Measurements from ENCODE around the gene TOX2. TPM values are rescaled to one million over a fixed set of nuclear protein-coding genes. Genes with fewer than 3 reads are reported as not detected.

The TOX2 gene
- polyA plus RNA-seq, 3 donors, result 0.39 to 0.56 (median 0.47) TPM

DNA sequence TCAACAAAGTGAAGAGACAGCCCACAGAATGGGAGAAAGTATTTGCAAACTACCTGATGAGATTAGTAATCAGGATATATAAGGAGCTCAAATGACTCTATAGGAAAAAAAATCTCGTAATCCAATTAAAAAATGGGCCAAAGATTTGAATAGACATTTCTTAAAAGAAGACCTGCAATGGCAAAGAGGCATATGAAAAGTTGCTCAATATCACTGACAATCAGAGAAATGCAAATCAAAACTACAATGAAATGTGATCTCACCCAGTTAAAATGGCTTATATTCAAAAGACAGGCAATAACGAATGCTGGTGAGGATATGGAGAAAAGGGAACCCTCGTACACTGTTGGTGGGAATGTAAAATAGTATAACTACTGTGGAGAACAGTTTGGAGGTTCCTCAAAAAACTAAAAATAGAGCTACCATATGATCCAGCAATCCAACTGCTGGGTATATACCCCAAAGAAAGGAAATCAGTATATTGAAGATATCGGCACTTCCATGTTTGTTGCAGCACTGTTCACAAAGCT is 65.0 kb downstream of the TOX2 start:
- H2AFZ ChIP-seq (ENCODE audit: insufficient read depth, low read depth, low read length, poor library complexity, severe bottlenecking), result no peak overlapping the region
- peaks cover 34% of the 10 kb centered on the region for H3K4me1 Mint-ChIP-seq
- H3K9me3 ChIP-seq (replicated peaks in 1 of 2; ENCODE audit: control insufficient read depth in 1 of 2, insufficient read depth in 1 of 2, low read length in 2 of 2), result no peaks in the 10 kb centered on the region
- no peaks in the 10 kb centered on the region for H3K79me2 ChIP-seq (ENCODE audit: insufficient read depth, low read length)
- H3K9me3 Mint-ChIP-seq, result peaks cover 0 to 2% (median 0%) of the 10 kb centered on the region in 7 donors
- H3K36me3 ChIP-seq (replicated peaks in 1 of 2; ENCODE audit: control insufficient read depth in 1 of 2, insufficient read depth in 2 of 2, low read length in 2 of 2), result no peaks in the 10 kb centered on the region
- H3K4me3 ChIP-seq (replicated peaks in 1 of 3; ENCODE audit: low read depth in 2 of 3, low read length in 3 of 3), result no peak overlapping the region
- H3K4me2 ChIP-seq (replicated peaks; ENCODE audit: extremely low read depth, low read length, poor library complexity, severe bottlenecking), result no peak overlapping the region
- no peaks in the 10 kb centered on the region for H3K36me3 Mint-ChIP-seq
- intact Hi-C loops (cut with micrococcal nuclease), result loop anchor here in 1 of 2 donors (5.0 kb wide), 1 partner anchor 42 kb away; no protein-coding TSS in a partner anchor
- TF ChIP-seq, protein P1, sequence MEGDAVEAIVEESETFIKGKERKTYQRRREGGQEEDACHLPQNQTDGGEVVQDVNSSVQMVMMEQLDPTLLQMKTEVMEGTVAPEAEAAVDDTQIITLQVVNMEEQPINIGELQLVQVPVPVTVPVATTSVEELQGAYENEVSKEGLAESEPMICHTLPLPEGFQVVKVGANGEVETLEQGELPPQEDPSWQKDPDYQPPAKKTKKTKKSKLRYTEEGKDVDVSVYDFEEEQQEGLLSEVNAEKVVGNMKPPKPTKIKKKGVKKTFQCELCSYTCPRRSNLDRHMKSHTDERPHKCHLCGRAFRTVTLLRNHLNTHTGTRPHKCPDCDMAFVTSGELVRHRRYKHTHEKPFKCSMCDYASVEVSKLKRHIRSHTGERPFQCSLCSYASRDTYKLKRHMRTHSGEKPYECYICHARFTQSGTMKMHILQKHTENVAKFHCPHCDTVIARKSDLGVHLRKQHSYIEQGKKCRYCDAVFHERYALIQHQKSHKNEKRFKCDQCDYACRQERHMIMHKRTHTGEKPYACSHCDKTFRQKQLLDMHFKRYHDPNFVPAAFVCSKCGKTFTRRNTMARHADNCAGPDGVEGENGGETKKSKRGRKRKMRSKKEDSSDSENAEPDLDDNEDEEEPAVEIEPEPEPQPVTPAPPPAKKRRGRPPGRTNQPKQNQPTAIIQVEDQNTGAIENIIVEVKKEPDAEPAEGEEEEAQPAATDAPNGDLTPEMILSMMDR (IDR thresholded peaks at IDR 0.05), result no peak
- H3K27ac ChIP-seq (ENCODE audit: low read depth in 1 of 2, low read length in 2 of 2), result no peak overlapping the region
- peaks cover 30 to 33% of the 10 kb centered on the region in 2 donors for H3K4me1 ChIP-seq (ENCODE audit: control insufficient read depth in 1 of 2, insufficient read depth in 2 of 2, low read length in 2 of 2)
- no peak overlapping the region for H3K9ac ChIP-seq (ENCODE audit: insufficient read depth, low read length, poor library complexity, severe bottlenecking)
- H3K27ac Mint-ChIP-seq, result no peak overlapping the region
- DNase-seq, result no peak
- H3K27me3 Mint-ChIP-seq (ENCODE audit: low read depth in 3 of 3), result peaks cover 23 to 26% (median 23%) of the 10 kb centered on the region in 3 donors
- WGBS (ENCODE audit: insufficient coverage), result no CpG with 5 or more reads among the region's 4 CpGs
- peaks cover 7 to 10% of the 10 kb centered on the region in 2 donors for H3K27me3 ChIP-seq (ENCODE audit: control insufficient read depth in 2 of 2, insufficient read depth in 2 of 2, low read length in 2 of 2)
- no peak overlapping the region for H3K4me3 Mint-ChIP-seq
- no peaks in the 10 kb centered on the region for H4K20me1 ChIP-seq (ENCODE audit: insufficient read depth, low read length)

DNA sequence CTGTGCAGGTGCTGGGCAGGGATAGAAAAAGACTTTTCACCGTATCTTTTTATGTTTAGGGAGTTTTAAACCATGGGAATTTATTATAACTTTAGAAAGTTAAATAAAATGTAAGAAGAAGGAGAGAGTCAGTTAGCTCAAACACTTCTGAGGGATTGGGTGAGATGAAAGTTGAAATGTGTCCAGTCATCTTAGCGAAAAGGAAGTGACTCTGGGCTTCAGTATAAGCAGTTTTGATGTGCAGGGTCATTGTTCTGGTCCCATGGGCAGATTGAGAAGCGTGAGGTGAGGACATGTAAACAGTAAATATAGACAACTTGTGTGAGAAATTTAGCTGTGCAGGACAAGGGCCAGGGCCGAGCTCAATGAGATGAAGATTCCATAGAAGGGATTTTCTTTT is 66.9 kb downstream of the TOX2 start:
- Histone ChIP-seq H3K27me3 (ENCODE audit: control insufficient read depth in 2 of 2, insufficient read depth in 2 of 2, low read length in 2 of 2) (peaks cover 7 to 10% of the 10 kb centered on the region in 2 donors), H2AFZ (ENCODE audit: insufficient read depth, low read depth, low read length, poor library complexity, severe bottlenecking) (no peak overlapping the region), H4K20me1 (ENCODE audit: insufficient read depth, low read length) (no peaks in the 10 kb centered on the region), H3K4me2 (replicated peaks; ENCODE audit: extremely low read depth, low read length, poor library complexity, severe bottlenecking) (no peak overlapping the region), H3K36me3 (replicated peaks in 1 of 2; ENCODE audit: control insufficient read depth in 1 of 2, insufficient read depth in 2 of 2, low read length in 2 of 2) (no peaks in the 10 kb centered on the region), H3K4me1 (ENCODE audit: control insufficient read depth in 1 of 2, insufficient read depth in 2 of 2, low read length in 2 of 2) (peaks cover 19 to 21% of the 10 kb centered on the region in 2 donors), H3K9ac (ENCODE audit: insufficient read depth, low read length, poor library complexity, severe bottlenecking) (no peak overlapping the region), H3K9me3 (replicated peaks in 1 of 2; ENCODE audit: control insufficient read depth in 1 of 2, insufficient read depth in 1 of 2, low read length in 2 of 2) (no peaks in the 10 kb centered on the region), H3K4me3 (replicated peaks in 1 of 3; ENCODE audit: low read depth in 2 of 3, low read length in 3 of 3) (no peak overlapping the region), H3K79me2 (ENCODE audit: insufficient read depth, low read length) (no peaks in the 10 kb centered on the region), H3K27ac (ENCODE audit: low read depth in 1 of 2, low read length in 2 of 2) (no peak overlapping the region)
- Mint-ChIP-seq H3K27me3 (ENCODE audit: low read depth in 3 of 3) (peaks cover 23 to 30% (median 26%) of the 10 kb centered on the region in 3 donors), H3K4me1 (peaks cover 21% of the 10 kb centered on the region), H3K27ac (peak overlapping the region in 5 of 7 donors; percentile 21 to 54 (median 34)), H3K4me3 (peak overlapping the region in 1 of 2 donors; percentile 47), H3K9me3 (peaks cover 0 to 2% (median 0%) of the 10 kb centered on the region in 7 donors), H3K36me3 (no peaks in the 10 kb centered on the region)
- intact Hi-C loops (cut with micrococcal nuclease), result no loop called here
- 62% methylated on average over 4 of the region's 4 CpGs for WGBS (ENCODE audit: insufficient coverage)
- TF ChIP-seq, protein P1 (IDR thresholded peaks at IDR 0.05), result no peak
- DNase-seq, result peak; percentile 43 to 57 (median 52)
